SW 1271 (cell line): ENCODE data around the gene GAPT.
"Not testable (repeated sequence)": the region's sequence is repeated elsewhere in the genome, so short reads cannot be mapped to it uniquely, and the experiment has no call there.

Experiments
- DNase-seq, 2 experiments: peaks; one replicate each; lab custom pipeline; 2025; lab: John Stamatoyannopoulos, UW

The GAPT gene

DNA sequence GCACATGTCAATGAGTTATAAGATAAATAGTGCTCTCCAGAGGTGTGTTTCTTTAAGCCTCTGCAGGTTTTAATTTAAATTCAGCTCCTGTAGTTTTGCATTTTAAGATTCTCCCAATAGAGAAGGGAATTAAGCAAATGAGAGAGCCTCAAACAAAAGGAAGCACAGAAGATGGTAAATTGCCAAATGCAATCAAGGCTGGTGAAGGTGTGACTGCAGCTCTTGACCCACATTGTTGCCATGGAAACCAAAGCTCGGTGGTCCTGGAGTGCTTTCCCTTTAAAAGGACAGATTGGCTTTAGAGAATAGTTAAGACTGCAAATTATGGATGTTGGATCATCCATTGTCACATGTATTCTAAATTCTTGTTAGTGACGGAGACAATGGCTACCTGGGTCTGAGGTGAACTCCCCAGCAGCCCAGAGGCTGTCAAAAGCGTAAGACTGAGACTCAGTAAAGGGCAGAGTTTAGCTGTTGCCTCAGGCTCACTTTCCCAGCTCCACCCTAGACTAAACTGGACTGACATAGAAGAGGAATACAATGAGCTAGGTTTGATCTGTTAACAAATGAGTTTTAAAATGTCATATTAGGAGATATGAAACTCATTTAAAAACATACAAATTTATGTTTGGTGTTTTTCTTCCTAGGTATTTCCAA, 12.3 kb downstream of the GAPT start:
- no peak for DNase-seq

DNA sequence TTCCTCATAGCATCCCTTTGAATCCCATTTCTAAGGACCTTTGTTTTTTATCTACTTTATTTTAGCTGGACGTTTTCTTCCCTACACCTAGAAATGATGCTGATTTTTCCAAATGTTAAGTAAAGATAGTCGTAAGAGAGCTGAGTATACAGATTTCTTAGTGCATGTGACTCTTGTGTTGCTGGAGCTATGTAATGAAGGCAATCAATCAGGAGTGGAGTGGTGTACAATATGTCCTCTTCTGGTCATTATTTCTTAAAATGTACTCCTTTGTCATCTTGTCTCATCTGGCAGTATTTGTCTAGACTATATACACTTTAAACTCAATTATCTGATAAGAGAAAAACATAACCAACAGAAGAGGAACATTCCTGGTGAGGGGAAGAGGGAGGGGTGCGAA, 13.5 kb downstream of the GAPT start:
- no peak for DNase-seq

DNA sequence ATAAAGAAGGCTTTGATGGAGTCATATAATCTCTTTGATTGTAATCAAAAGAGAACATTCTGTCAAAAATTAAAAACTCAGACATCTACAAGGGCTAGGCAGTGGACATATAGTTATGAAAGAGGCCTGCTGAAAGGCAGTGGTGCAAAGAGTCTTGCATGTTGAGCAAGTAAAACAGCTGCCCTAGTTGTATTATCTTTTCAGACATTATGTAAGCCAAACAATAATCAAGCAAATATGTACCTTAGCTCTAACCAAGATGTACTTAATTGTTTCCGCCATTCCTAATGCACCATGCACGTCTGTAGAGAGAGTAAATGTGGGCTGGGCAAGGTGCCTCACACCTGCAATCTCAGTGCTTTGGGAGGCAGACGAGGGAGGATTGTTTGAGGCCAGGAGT, 14.3 kb downstream of the GAPT start:
- no peak for DNase-seq

DNA sequence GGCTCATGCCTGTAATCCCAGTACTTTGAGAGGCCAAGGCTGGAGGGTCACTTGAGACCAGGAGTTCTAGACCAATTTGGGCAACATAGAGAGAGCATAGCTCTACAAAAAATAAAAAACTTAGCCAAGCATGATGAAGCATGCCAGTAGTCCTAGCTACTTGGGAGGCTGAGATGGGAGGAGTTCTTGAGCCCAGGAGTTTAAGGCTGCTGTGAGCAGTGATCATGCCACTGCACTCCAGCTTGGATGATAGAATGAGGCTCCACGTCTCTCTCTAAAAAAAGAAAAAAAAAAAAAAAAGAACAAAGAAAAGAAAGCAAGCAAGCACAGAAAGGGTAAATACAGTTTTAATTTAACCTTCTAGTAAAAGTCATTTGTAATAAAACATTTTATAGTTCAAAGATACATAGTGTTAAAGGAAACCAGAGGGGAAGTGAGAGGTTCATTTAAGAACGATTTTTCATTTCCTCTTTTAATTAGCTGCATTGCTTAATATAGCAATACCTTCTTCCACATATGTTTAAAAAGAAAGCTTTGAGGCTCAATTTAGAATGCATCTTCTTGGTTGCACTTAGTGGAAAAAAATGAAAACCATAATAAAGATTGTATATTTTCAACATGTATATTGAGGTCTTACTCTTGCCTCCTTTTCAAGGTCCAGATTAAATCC, 14.9 kb downstream of the GAPT start:
- no peak for DNase-seq

DNA sequence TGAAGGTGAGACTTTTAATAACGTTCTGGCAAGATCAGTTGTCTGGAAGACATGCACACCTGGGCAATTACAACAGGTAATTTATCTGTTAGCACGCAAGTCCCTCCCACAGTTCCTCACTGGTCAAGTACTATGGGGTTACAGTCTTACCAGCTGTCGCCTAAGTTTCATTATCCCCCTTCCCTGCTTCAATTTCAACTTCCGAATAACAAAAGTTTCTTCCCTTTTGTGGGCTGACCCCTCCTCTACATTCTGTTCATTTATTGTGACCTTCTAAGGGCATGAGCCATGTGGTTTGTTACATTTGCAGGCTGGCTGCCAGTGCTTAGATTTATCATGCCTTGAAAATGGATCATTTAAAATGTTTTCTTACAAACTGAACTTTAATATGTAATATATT, 16.5 kb downstream of the GAPT start:
- DNase-seq = no peak

DNA sequence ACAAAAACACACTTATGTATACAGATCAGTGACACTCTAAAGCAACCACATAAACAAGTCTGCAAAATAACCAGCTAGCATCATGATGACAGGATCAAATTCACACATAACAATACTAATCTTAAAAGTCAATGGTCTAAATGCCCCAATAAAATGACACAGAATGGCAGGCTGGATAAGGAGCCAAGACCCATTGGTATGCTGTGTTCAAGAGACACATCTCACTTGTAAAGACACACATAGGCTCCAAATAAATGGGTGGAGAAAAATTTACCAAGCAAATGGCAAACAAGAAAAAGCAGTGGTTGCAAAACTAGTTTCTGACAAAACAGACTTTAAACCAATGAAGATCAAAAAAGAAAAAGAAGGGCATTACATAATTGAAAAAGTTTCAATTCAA, 26.0 kb downstream of the GAPT start:
- no peak for DNase-seq

DNA sequence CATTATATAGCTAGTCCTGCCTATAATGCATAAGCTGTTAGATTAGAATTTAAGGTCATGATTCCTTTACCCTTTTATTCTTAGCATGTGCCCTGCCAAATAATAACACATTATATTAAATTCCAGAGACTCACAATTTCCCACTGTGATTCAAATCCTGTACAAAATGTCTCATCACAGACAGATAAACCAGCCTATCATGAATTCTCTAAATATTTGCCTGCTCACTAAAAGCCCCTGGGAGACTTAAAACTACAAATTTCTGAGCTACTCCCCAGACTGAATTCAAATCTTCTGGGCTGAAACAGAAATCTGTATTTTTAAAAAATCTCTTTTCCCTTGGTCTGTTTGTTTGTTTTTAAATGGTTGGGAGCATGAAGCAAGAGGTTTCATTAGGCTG, 32.7 kb downstream of the GAPT start:
- no peak for DNase-seq

DNA sequence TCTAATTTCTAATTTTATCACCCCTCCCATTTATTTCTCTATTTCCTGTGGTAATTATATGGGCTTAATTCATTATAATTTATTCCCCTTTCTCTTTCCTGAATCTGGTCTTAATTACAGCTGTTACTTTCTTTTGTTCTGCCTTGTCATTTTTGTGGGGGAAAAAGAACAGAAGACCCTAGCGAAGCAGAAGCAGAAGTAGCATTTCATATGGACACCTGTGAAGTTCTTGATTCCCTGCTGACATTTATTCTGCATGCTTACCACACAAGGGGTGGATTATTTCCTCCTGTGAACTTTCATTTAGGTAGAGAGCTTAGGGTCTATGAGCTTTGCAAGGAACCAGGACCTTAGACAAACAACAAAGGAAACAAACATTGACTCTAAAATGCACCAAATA, 33.3 kb downstream of the GAPT start:
- no peak for DNase-seq

DNA sequence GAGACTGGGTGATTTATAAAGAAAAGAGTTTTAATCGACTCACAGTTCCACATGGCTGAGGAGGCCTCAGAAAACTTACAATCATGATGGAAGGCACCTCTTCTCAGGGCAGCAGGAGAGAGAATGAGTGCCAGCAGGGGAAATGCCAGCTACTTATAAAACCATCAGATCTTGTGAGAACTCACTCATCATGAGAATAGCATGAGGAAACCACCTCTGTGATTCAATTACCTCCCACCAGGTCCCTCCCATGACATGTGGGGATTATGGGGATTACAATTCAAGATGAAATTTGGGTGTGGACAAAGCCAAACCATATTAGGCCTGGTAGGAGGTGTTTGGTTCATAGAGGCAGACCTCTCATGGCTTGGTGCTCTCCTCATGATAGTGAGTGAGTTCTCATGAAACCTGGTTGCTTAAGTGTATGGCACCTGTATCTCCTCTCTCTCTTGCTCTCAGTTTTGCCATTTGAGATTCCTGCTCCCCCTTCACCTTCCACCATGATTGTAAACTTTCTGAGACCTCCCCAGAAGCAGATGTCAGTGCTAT, 39.8 kb downstream of the GAPT start:
- no peak for DNase-seq

DNA sequence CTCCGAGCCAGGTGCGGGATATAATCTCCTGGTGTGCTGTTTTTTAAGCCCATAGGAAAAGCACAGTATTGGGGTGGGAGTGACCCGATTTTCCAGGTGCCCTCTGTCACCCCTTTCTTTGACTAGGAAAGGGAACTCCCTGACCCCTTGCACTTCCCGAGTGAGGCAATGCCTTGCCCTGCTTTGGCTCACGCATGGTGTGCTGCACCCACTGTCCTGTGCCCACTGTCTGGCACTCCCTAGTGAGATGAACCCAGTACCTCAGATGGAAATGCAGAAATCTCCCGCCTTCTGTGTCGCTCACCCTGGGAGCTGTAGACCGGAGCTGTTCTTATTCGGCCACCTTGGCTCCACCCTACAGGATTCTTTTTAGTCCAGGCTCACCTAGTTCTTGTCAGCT, 50.7 kb downstream of the GAPT start:
- not testable (repeated sequence) for DNase-seq

DNA sequence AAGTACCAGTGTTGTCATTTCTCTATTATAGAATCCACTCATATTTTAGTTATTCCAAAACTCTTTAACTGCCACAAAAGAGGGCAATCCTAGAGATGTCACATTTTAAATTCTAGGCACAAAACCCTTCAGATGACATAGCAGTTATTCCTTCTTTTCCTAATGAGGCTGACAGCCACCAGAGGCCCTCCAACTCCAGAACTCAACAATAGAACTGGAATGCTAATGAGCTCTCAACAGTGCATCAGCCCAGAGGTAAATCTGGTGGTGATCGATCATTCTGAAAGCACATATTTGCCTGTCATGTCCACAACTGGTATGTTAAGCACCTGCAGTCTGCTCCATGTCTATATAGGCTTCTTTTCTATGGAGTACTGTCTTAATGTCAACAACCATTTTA, 51.5 kb downstream of the GAPT start:
- no peak for DNase-seq

DNA sequence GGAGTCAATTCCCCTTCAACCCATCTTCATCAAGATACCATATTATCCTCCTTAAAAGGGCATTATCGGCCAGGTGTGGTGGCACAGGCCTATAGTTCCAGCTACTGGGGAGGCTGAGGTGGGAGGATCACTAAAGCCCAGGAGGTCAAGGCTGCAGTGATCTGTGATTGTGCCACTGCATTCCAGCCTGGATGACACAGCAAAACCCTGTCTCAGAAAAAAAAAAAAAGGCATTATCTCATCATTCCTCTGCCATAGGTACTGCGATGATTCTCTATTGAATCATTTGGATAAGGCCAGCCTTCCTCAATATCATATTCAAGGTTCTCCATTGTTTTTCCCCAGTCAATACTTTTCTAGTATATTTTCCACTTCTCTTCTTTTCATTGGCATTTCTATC, 52.5 kb downstream of the GAPT start:
- no peak for DNase-seq

DNA sequence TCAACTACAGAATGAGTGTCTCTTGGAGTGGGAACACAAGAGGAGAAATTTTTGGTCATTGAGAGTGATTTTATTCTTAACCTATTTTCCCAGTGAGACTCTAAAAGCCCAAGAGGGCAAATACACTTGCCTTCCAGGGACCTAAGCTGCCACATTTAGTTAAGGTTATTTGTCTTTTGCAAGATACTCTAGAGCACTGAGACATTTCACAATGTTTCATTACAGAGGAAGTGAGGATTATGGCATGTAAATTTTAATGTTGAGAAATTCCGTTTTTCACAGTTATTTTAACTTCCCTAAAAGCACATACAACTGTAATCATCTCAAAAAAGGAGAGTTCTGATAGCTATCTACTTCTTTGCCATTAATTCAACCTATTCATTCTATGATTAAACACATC, 53.0 kb downstream of the GAPT start:
- no peak for DNase-seq

DNA sequence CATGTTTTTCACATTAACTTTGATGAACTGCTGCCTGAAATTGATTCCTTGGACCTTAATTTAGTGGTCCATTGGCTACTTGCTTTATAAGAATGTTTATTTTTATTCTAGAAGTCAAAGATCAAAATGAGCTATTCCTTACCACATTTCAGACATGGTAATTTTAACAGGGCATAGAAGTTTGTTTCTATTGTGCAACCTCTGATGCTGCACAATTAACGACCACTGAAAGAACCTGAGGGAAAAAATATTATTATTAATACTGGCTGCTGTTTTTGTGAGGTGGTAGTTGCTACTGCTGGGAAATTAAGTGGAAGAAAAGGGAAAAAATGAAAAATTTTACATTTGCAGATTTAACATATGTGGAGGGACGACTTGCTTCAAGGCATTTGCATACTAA, 53.7 kb downstream of the GAPT start:
- DNase-seq = no peak

DNA sequence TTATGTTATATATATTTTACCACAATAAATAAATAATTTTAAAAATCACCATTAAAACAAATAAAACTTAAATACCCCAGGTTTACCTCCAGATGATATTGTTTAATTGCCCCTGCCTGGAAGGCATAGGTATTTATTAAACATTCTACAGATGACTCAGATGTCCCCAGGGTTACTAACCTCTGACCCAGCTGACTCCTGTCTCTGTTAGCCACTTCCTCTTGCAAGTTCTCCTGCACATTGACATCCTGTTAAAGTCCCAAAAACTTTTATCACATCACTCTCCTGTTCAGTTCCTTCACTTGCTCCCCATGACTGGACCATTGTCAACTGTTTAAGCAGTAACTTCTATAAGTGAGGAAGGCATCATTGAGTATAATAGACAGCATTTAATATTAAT, 54.7 kb downstream of the GAPT start:
- DNase-seq = peak in 1 of 2 experiments; percentile 24
